ENCODE data around the gene LMF1. TPM values are rescaled to one million over a fixed set of nuclear protein-coding genes. Genes with fewer than 3 reads are reported as not detected.

The LMF1 gene
- total RNA-seq, 3 donors from 2014 or later (not counting 1 experiment from before 2014, with no cell fraction given) = 28.2 to 42.2 (median 41.2) TPM

GRCh38 chr16:943971-944370, 26.8 kb downstream of the LMF1 start:
- H3K27me3 Mint-ChIP-seq (ENCODE audit: low read depth in 2 of 2) = no peaks in the 10 kb centered on the region
- H3K27ac Mint-ChIP-seq = no peak overlapping the region
- H3K36me3 Mint-ChIP-seq = peaks cover 31% of the 10 kb centered on the region
- intact Hi-C loops (cut with micrococcal nuclease) = no loop called here
- H3K4me3 Mint-ChIP-seq = no peak overlapping the region
- Histone ChIP-seq H3K4me1 (ENCODE audit: control insufficient read depth, insufficient read depth, low read length) (no peaks in the 10 kb centered on the region), H3K36me3 (ENCODE audit: control insufficient read depth, insufficient read depth, low read length) (peaks cover 19% of the 10 kb centered on the region), H3K27me3 (ENCODE audit: control insufficient read depth, insufficient read depth, low read length) (no peaks in the 10 kb centered on the region), H3K27ac (ENCODE audit: low read length) (no peak overlapping the region), H3K9me3 (ENCODE audit: control insufficient read depth, insufficient read depth, low read length) (peaks cover 7% of the 10 kb centered on the region), H3K4me3 (ENCODE audit: low read length) (no peak overlapping the region)
- H3K4me1 Mint-ChIP-seq = no peaks in the 10 kb centered on the region
- peaks cover 8 to 11% of the 10 kb centered on the region in 2 donors for H3K9me3 Mint-ChIP-seq
- TF ChIP-seq CTCF (IDR thresholded peaks at IDR 0.05) = no peak
- WGBS (ENCODE audit: insufficient coverage) = 98% methylated on average over 5 of the region's 5 CpGs
- DNase-seq = no peak
- ATAC-seq = no peak

GRCh38 chr16:942436-943060, 28.2 kb downstream of the LMF1 start:
- DNase-seq = no peak
- no peak overlapping the region for H3K4me3 Mint-ChIP-seq
- no peak for TF ChIP-seq CTCF (IDR thresholded peaks at IDR 0.05)

GRCh38 chr16:939941-940340, 30.8 kb downstream of the LMF1 start:
- WGBS (ENCODE audit: insufficient coverage) = 92% methylated on average over 17 of the region's 17 CpGs
- no peak overlapping the region for H3K4me3 Mint-ChIP-seq
- peaks cover 31% of the 10 kb centered on the region for H3K36me3 Mint-ChIP-seq
- peaks cover 7% of the 10 kb centered on the region for H3K9me3 ChIP-seq (ENCODE audit: control insufficient read depth, insufficient read depth, low read length)
- H3K27me3 ChIP-seq (ENCODE audit: control insufficient read depth, insufficient read depth, low read length) = no peaks in the 10 kb centered on the region
- H3K4me1 ChIP-seq (ENCODE audit: control insufficient read depth, insufficient read depth, low read length) = no peaks in the 10 kb centered on the region
- H3K27ac ChIP-seq (ENCODE audit: low read length) = no peak overlapping the region
- intact Hi-C loops (cut with micrococcal nuclease) = no loop called here
- DNase-seq (no peak), ATAC-seq (no peak)
- peaks cover 8 to 11% of the 10 kb centered on the region in 2 donors for H3K9me3 Mint-ChIP-seq
- TF ChIP-seq CTCF (IDR thresholded peaks at IDR 0.05) = no peak
- no peak overlapping the region for H3K27ac Mint-ChIP-seq
- H3K27me3 Mint-ChIP-seq (ENCODE audit: low read depth in 2 of 2) = no peaks in the 10 kb centered on the region
- H3K36me3 ChIP-seq (ENCODE audit: control insufficient read depth, insufficient read depth, low read length) = peaks cover 2% of the 10 kb centered on the region
- no peaks in the 10 kb centered on the region for H3K4me1 Mint-ChIP-seq
- no peak overlapping the region for H3K4me3 ChIP-seq (ENCODE audit: low read length)

More at GRCh38 chr16:942436-943060, 28.2 kb downstream of the LMF1 start:
- Histone ChIP-seq H3K27ac (ENCODE audit: low read length) (no peak overlapping the region), H3K4me3 (ENCODE audit: low read length) (no peak overlapping the region), H3K27me3 (ENCODE audit: control insufficient read depth, insufficient read depth, low read length) (no peaks in the 10 kb centered on the region), H3K36me3 (ENCODE audit: control insufficient read depth, insufficient read depth, low read length) (peaks cover 19% of the 10 kb centered on the region), H3K4me1 (ENCODE audit: control insufficient read depth, insufficient read depth, low read length) (no peaks in the 10 kb centered on the region), H3K9me3 (ENCODE audit: control insufficient read depth, insufficient read depth, low read length) (peaks cover 7% of the 10 kb centered on the region)
- no peak overlapping the region for H3K27ac Mint-ChIP-seq
- H3K4me1 Mint-ChIP-seq = no peaks in the 10 kb centered on the region
- ATAC-seq = no peak
- H3K9me3 Mint-ChIP-seq = peaks cover 8 to 11% of the 10 kb centered on the region in 2 donors
- 87% methylated on average over 4 of the region's 4 CpGs for WGBS (ENCODE audit: insufficient coverage)
- intact Hi-C loops (cut with micrococcal nuclease) = no loop called here
- peaks cover 31% of the 10 kb centered on the region for H3K36me3 Mint-ChIP-seq
- no peaks in the 10 kb centered on the region for H3K27me3 Mint-ChIP-seq (ENCODE audit: low read depth in 2 of 2)

- ATAC-seq (no peak), DNase-seq (no peak)
- peaks cover 2% of the 10 kb centered on the region for H3K36me3 ChIP-seq (ENCODE audit: control insufficient read depth, insufficient read depth, low read length)
- intact Hi-C loops (cut with micrococcal nuclease) = no loop called here
- Mint-ChIP-seq H3K36me3 (peaks cover 31% of the 10 kb centered on the region), H3K4me1 (no peaks in the 10 kb centered on the region), H3K4me3 (no peak overlapping the region), H3K27ac (no peak overlapping the region), H3K27me3 (ENCODE audit: low read depth in 2 of 2) (no peaks in the 10 kb centered on the region), H3K9me3 (peaks cover 8 to 11% of the 10 kb centered on the region in 2 donors)
- no peak overlapping the region for H3K27ac ChIP-seq (ENCODE audit: low read length)
- H3K9me3 ChIP-seq (ENCODE audit: control insufficient read depth, insufficient read depth, low read length) = peaks cover 7% of the 10 kb centered on the region
- WGBS (ENCODE audit: insufficient coverage) = 97% methylated on average over 27 of the region's 27 CpGs
- no peak overlapping the region for H3K4me3 ChIP-seq (ENCODE audit: low read length)
- TF ChIP-seq CTCF (IDR thresholded peaks at IDR 0.05) = no peak
- H3K4me1 ChIP-seq (ENCODE audit: control insufficient read depth, insufficient read depth, low read length) = no peaks in the 10 kb centered on the region
- H3K27me3 ChIP-seq (ENCODE audit: control insufficient read depth, insufficient read depth, low read length) = no peaks in the 10 kb centered on the region
These were observed 31.5 kb downstream of the LMF1 start for GRCh38 chr16:939311-939710.

Data from natural killer cell (primary cell).